A673 (cell line): ENCODE data around the gene FSIP1. TPM values are rescaled to one million over a fixed set of nuclear protein-coding genes. Genes with fewer than 3 reads are reported as not detected.

Source experiments
- BruUV-seq: library from RNA; stranded (reverse); fragments of 400-500 nt; replicated peaks from 2 replicates; lab custom pipeline; 2021; lab: Mats Ljungman, UMichigan
- CTCF ChIA-PET: fragments of 300-600 bp; sonication (Branson Sonifier 250); formaldehyde crosslinking; loops from one replicate; lab custom pipeline; 2022; ENCODE audit warnings: antibody characterized with exemption; lab: Charles Lee
- POLR2A ChIA-PET: fragments of 300-600 bp; sonication (Branson Sonifier 250); formaldehyde crosslinking; loops from one replicate; lab custom pipeline; 2022; ENCODE audit warnings: antibody characterized with exemption; ENCODE audit not compliant: low non-redundant PET; lab: Charles Lee
- DNase-seq: peaks from one replicate; pipeline ENCODE4 v3.0.0-alpha.2; 2015; ENCODE audit warnings: low spot score
- H3K27ac ChIP-seq: fragments of 200-600 bp; sonication (generic); 2 replicates; pipeline ENCODE4 v1.5.1; 2016; ENCODE audit warnings: mixed run types, low read depth, mild to moderate bottlenecking, mixed read lengths, antibody characterized with exemption, low read length; ENCODE audit not compliant: poor library complexity, severe bottlenecking
- H3K27me3 ChIP-seq: fragments of 200-600 bp; sonication (generic); replicated peaks from 2 replicates; pipeline ENCODE4 v1.6.1; 2017; ENCODE audit warnings: mixed run types, low read depth, mild to moderate bottlenecking, mixed read lengths, antibody characterized with exemption, low read length; ENCODE audit not compliant: insufficient read depth, poor library complexity
- H3K36me3 ChIP-seq: fragments of 200-600 bp; sonication (generic); 2 replicates; pipeline ENCODE4 v1.6.1; 2016; ENCODE audit warnings: mixed run types, mild to moderate bottlenecking, mixed read lengths, antibody characterized with exemption, low read length; ENCODE audit not compliant: insufficient read depth, poor library complexity, severe bottlenecking
- H3K4me1 ChIP-seq: fragments of 200-600 bp; sonication (generic); 2 replicates; pipeline ENCODE4 v1.6.1; 2017; ENCODE audit warnings: mixed run types, mild to moderate bottlenecking, mixed read lengths, antibody characterized with exemption, low read length; ENCODE audit not compliant: insufficient read depth, poor library complexity, severe bottlenecking
- H3K4me3 ChIP-seq: fragments of 200-600 bp; sonication (generic); 2 replicates; pipeline ENCODE4 v1.5.1; 2016; ENCODE audit warnings: low read depth, mixed run types, mild to moderate bottlenecking, mixed read lengths, low read length; ENCODE audit not compliant: poor library complexity, severe bottlenecking
- H3K9me3 ChIP-seq: fragments of 200-600 bp; sonication (generic); 2 replicates; pipeline ENCODE4 v1.6.1; 2016; ENCODE audit warnings: mixed run types, low read depth, mild to moderate bottlenecking, mixed read lengths, antibody characterized with exemption, low read length; ENCODE audit not compliant: poor library complexity, severe bottlenecking
- EZH2 ChIP-seq: fragments of 200-600 bp; sonication (generic); IDR thresholded peaks from 2 replicates; pipeline ENCODE4 v1.6.1; 2017; ENCODE audit warnings: borderline replicate concordance, low read depth, mild to moderate bottlenecking, mixed read lengths, antibody characterized with exemption, low read length; ENCODE audit not compliant: poor library complexity, severe bottlenecking
- intact Hi-C: fragments of 100-400 bp; cut with micrococcal nuclease; formaldehyde crosslinking; loops from one replicate; pipeline ENCODE4 v1.10.0; 2022; ENCODE audit not compliant: unreplicated experiment
- total RNA-seq: library from RNA; stranded (reverse); gene quantifications from 2 replicates; pipeline ENCODE4 v1.2.3, GENCODE V29; 2021
- TF ChIP-seq, protein P1 (sequence below): fragments of 300-800, 200-600 bp; sonication (generic); conservative IDR thresholded peaks from 2 replicates; pipeline ENCODE4 v1.5.1; 2017; ENCODE audit warnings: low read depth, mild to moderate bottlenecking, antibody characterized with exemption, low read length, moderate library complexity, mixed read lengths

The FSIP1 gene
- total RNA-seq, 1 experiment from 2014 or later, result 0.37 TPM

DNA sequence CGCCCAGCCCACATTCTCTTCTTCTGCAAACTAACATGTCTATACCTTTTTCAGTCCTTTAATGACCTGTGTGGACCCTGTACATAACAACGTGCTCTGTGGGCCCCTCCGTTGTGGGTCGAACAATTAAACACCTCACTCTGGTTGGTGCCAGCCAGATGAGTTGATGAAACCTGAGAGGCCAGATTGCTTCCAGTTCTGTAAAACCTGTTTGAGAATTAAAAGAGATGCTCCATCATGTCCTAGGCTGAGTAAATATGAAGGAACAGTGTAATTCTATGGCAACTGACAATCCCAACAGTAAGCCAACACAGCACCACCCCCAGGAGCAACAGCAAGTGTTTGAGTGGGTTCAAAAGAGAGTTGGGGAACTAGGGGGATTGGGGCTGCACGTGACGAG is 207.5 kb downstream of the FSIP1 start:
- no peaks in the 10 kb centered on the region for H3K9me3 ChIP-seq
- ChIA-PET POLR2A (no interaction called here), CTCF (no interaction called here)
- no TSS peak for BruUV-seq
- H3K4me1 ChIP-seq, result no peaks in the 10 kb centered on the region
- H3K27ac ChIP-seq, result no peak overlapping the region
- no peak for DNase-seq
- peaks cover 59% of the 10 kb centered on the region for H3K27me3 ChIP-seq
- H3K36me3 ChIP-seq, result no peaks in the 10 kb centered on the region
- no peak overlapping the region for H3K4me3 ChIP-seq
- intact Hi-C loops, result no loop called here
- TF ChIP-seq, protein P1, sequence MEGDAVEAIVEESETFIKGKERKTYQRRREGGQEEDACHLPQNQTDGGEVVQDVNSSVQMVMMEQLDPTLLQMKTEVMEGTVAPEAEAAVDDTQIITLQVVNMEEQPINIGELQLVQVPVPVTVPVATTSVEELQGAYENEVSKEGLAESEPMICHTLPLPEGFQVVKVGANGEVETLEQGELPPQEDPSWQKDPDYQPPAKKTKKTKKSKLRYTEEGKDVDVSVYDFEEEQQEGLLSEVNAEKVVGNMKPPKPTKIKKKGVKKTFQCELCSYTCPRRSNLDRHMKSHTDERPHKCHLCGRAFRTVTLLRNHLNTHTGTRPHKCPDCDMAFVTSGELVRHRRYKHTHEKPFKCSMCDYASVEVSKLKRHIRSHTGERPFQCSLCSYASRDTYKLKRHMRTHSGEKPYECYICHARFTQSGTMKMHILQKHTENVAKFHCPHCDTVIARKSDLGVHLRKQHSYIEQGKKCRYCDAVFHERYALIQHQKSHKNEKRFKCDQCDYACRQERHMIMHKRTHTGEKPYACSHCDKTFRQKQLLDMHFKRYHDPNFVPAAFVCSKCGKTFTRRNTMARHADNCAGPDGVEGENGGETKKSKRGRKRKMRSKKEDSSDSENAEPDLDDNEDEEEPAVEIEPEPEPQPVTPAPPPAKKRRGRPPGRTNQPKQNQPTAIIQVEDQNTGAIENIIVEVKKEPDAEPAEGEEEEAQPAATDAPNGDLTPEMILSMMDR, result no peak
- no peak for TF ChIP-seq EZH2

DNA sequence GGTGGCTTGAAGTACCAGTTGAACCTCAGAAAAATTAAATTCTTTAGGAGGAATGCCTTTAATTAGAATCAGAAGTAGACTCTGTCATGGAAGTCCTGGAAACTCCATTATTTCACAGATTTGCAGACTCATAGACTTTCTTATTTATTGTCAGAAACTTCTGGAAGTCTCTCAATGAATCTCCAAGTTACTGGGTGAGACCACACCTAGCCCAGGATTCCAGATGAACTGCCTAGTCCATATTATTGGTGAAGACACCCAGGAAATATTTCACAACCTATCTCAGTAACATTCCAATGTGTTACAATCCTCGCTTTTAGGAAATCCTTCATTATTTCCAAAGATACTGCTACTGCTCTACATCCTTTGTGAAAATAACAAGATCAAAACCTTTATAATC is 208.2 kb downstream of the FSIP1 start:
- DNase-seq, result no peak
- Histone ChIP-seq H3K4me3 (no peak overlapping the region), H3K36me3 (no peaks in the 10 kb centered on the region), H3K4me1 (no peaks in the 10 kb centered on the region), H3K9me3 (no peaks in the 10 kb centered on the region), H3K27me3 (peaks cover 61% of the 10 kb centered on the region), H3K27ac (no peak overlapping the region)
- intact Hi-C loops, result no loop called here
- BruUV-seq, result no TSS peak
- POLR2A ChIA-PET, result no interaction called here
- CTCF ChIA-PET, result no interaction called here
- TF ChIP-seq EZH2, result no peak
- TF ChIP-seq, protein P1, result no peak

DNA sequence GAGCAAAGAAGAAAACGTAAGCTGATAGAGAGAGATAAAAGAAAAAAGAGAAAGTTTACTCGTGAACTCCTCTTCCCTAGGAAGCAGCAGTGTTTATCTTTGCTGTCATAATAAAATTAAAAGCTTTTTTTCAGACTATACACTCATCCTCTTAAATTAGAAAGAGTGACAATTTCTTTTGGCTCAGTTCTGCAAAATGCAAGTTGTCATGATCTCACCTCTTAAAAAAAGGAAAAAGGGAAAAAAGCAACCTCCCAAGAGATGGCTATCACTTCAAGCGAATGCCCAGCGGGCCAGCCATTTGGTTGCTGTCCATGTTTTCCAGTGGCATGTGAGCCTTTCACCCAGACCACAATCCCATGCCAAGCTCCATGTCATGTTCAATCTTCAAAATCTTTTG is 208.8 kb downstream of the FSIP1 start:
- ChIA-PET POLR2A (no interaction called here), CTCF (no interaction called here)
- TF ChIP-seq EZH2, result no peak
- TF ChIP-seq, protein P1, result no peak
- intact Hi-C loops, result no loop called here
- no peak for DNase-seq
- Histone ChIP-seq H3K27ac (no peak overlapping the region), H3K4me3 (no peak overlapping the region), H3K9me3 (no peaks in the 10 kb centered on the region), H3K4me1 (no peaks in the 10 kb centered on the region), H3K36me3 (no peaks in the 10 kb centered on the region), H3K27me3 (peaks cover 58% of the 10 kb centered on the region)
- no TSS peak for BruUV-seq
